Lower leg skin (tissue), 3 donors: ENCODE data around the gene TMEM198.

ENCODE experiments used
- CTCF ChIP-seq, 3 donors: fragments of 450-650 bp; IDR thresholded peaks; one replicate each; pipeline ENCODE4 v1.5.1; 2016; ENCODE audit warnings: antibody characterized with exemption in 3 of 3, mild to moderate bottlenecking in 3 of 3, moderate library complexity in 2 of 3
- POLR2A ChIP-seq, 2 donors: fragments of 450-650 bp; IDR thresholded peaks; one replicate each; pipeline ENCODE4 v1.6.1; 2016 to 2017; ENCODE audit warnings: antibody characterized with exemption in 2 of 2, mild to moderate bottlenecking in 1 of 2, moderate library complexity in 1 of 2

- TF ChIP-seq CTCF (IDR thresholded peaks at IDR 0.05) (peak in 1 of 3 donors; percentile 65), POLR2A (IDR thresholded peaks at IDR 0.05) (no peak)
Observed at GRCh38 chr2:219576505-219577388, 32.9 kb downstream of the TMEM198 start.
